ENCODE data around the gene PRRT3.

DNA sequence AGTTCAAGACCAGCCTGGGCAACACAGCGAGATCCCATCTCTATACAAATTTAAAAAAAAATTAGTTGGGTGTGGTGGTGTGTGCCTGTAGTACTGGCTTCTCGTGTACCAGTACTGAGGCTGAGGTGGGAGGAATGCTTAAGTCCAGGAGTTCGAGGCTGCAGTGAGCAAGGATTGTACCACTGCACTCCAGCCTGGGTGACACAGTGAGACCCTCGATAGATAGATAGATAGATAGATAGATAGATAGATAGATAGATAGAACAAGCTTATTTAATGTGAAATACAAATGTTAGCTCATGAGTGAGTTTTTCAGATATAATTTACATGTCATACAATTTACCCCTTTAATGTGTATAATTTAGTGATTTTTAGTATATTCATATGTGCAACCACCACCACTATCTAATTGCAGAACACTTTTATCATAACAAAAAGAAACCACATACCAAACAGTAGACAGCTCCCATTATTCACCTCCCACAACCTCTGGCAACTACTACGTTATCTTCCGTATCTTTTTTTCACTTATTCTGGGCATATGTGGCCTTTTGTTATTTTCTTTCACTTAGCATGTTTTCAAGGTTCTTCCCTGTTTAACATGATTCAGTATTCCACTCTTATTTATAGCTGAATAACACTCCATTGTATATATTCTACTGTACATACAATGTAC is 13.1 kb upstream of the PRRT3 start:
- TF ChIP-seq, protein P1, sequence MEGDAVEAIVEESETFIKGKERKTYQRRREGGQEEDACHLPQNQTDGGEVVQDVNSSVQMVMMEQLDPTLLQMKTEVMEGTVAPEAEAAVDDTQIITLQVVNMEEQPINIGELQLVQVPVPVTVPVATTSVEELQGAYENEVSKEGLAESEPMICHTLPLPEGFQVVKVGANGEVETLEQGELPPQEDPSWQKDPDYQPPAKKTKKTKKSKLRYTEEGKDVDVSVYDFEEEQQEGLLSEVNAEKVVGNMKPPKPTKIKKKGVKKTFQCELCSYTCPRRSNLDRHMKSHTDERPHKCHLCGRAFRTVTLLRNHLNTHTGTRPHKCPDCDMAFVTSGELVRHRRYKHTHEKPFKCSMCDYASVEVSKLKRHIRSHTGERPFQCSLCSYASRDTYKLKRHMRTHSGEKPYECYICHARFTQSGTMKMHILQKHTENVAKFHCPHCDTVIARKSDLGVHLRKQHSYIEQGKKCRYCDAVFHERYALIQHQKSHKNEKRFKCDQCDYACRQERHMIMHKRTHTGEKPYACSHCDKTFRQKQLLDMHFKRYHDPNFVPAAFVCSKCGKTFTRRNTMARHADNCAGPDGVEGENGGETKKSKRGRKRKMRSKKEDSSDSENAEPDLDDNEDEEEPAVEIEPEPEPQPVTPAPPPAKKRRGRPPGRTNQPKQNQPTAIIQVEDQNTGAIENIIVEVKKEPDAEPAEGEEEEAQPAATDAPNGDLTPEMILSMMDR (IDR thresholded peaks at IDR 0.05): no peak
- TF ChIP-seq POLR2A (IDR thresholded peaks at IDR 0.05): no peak
